Heart left ventricle (tissue), 13 donors: ENCODE results near the gene ADCY10.

Experiments
- CTCF ChIP-seq, 12 donors: fragments of 200-600 bp; sonication (generic) in 4 of 12; IDR thresholded peaks; one replicate each; pipeline versions ENCODE4 v1.5.0 to v1.8.0; 2018 to 2022; ENCODE audit warnings: antibody characterized with exemption in 12 of 12, mild to moderate bottlenecking in 5 of 12
- POLR2A ChIP-seq, 2 donors: fragments of 450-650 bp; IDR thresholded peaks; one replicate each; pipeline ENCODE4 v1.6.1; 2017; ENCODE audit warnings: antibody characterized with exemption in 2 of 2, mild to moderate bottlenecking in 2 of 2, moderate library complexity in 2 of 2
- donor health status: ischemic (EF 13 %, LVEDD 7.1; RV severe dilation, severe dysfunction).
- donor health status: DM: no; HTN: yes; CAD: no.
- donor health status: DM: no; HTN: no; CAD: no.
- donor health status: ischemic (EF 25% LVEDD 6.9; RV normal size, moderate dysfunction).
- donor health status: ischemic (EF 25% LVEDD 5.7; RV mildly dilated, moderate dysfunction).
- donor health status: ischemic (EF 35%, LVEDD 5.7; RV mildly dilated, moderate dysfunction).
- donor health status: nonischemic (EF 11% LVEDD 7.7; RV severe dilation, severe dysfunction).
- donor health status: DM: yes; HTN: yes; CAD: no.
- donor health status: PGD.
- donor health status: ischemic (EF 29% LVEDD 5.4; RV normal size, mild dysfunction).
- donor health status: nonischemic (EF 23%, LVEDD 6.1; RV moderate dilation, normal function).

GRCh38 chr1:167950569-167950968, 36.6 kb upstream of the ADCY10 start:
- TF ChIP-seq POLR2A (IDR thresholded peaks at IDR 0.05) (no peak), CTCF (IDR thresholded peaks at IDR 0.05) (no peak)
